Nephron (organoid): Measurements from ENCODE around the gene HMHB1.

Source experiments
- H3K27ac Mint-ChIP-seq, 3 experiments: 2 replicates each; pipeline ENCODE4 v1.8.0; 2020; ENCODE audit warnings: mixed read lengths in 3 of 3, mild to moderate bottlenecking in 2 of 3, moderate library complexity in 1 of 3
- H3K27me3 Mint-ChIP-seq: 2 replicates; pipeline ENCODE4 v1.8.0; 2021; ENCODE audit warnings: low read depth, mild to moderate bottlenecking, moderate library complexity, mixed read lengths
- H3K36me3 Mint-ChIP-seq: 2 replicates; pipeline ENCODE4 v1.8.0; 2020; ENCODE audit warnings: low read depth, mixed read lengths
- H3K4me1 Mint-ChIP-seq: 2 replicates; pipeline ENCODE4 v1.8.0; 2020; ENCODE audit warnings: mixed read lengths
- H3K4me3 Mint-ChIP-seq, 3 experiments: 2 replicates each; pipeline ENCODE4 v1.8.0; 2020; ENCODE audit warnings: mild to moderate bottlenecking in 3 of 3, mixed read lengths in 3 of 3, moderate library complexity in 2 of 3
- H3K9me3 Mint-ChIP-seq: 2 replicates; pipeline ENCODE4 v1.8.0; 2020; ENCODE audit warnings: mixed read lengths
- CTCF ChIP-seq, 3 experiments: fragments of 200-600 bp; sonication (generic); IDR thresholded peaks; one replicate each; pipeline ENCODE4 v1.5.0; 2021; ENCODE audit warnings: antibody characterized with exemption in 3 of 3; ENCODE audit not compliant: unreplicated experiment in 3 of 3

Gene HMHB1

GRCh38 chr5:143837306-143837848 lies 25.4 kb downstream of the HMHB1 start:
- TF ChIP-seq CTCF (IDR thresholded peaks at IDR 0.05; ENCODE audit: unreplicated experiment in 3 of 3) = no peak
- Mint-ChIP-seq H3K4me3 (peak overlapping the region in 1 of 3 experiments; percentile 13), H3K27ac (peak overlapping the region; percentile 88 to 96 (median 95)), H3K4me1 (peaks cover 21% of the 10 kb centered on the region), H3K36me3 (no peaks in the 10 kb centered on the region), H3K9me3 (no peaks in the 10 kb centered on the region), H3K27me3 (no peaks in the 10 kb centered on the region)

GRCh38 chr5:143841446-143841845 lies 29.5 kb downstream of the HMHB1 start:
- H3K27ac Mint-ChIP-seq = no peak overlapping the region
- no peak overlapping the region for H3K4me3 Mint-ChIP-seq
- TF ChIP-seq CTCF (IDR thresholded peaks at IDR 0.05; ENCODE audit: unreplicated experiment in 3 of 3) = no peak
- H3K36me3 Mint-ChIP-seq = no peaks in the 10 kb centered on the region
- no peaks in the 10 kb centered on the region for H3K27me3 Mint-ChIP-seq
- H3K4me1 Mint-ChIP-seq = peaks cover 11% of the 10 kb centered on the region
- H3K9me3 Mint-ChIP-seq = no peaks in the 10 kb centered on the region

DNA sequence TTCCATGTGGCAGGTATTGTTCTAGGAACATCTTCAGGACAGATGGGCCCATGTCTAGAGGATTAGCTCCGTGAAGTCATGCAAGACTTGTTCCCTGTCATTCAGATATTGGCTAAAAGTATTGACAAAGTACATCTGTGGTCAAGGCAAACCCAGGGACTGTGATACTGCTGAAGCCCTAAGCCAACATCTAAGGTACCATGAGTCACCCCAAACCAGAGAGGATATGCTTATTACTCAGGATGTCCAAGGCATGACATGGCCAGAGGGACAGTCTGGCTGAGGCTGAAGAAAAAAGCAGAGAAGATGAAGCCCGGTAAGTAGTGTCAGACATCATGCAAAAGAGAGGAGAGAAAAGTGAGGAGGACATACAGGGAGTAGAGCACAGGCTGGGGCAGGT lies 31.0 kb downstream of the HMHB1 start:
- H3K27me3 Mint-ChIP-seq = no peaks in the 10 kb centered on the region
- H3K36me3 Mint-ChIP-seq = no peaks in the 10 kb centered on the region
- TF ChIP-seq CTCF (IDR thresholded peaks at IDR 0.05; ENCODE audit: unreplicated experiment in 3 of 3) = no peak
- no peak overlapping the region for H3K27ac Mint-ChIP-seq
- no peaks in the 10 kb centered on the region for H3K4me1 Mint-ChIP-seq
- no peaks in the 10 kb centered on the region for H3K9me3 Mint-ChIP-seq
- no peak overlapping the region for H3K4me3 Mint-ChIP-seq

- H3K9me3 Mint-ChIP-seq = no peaks in the 10 kb centered on the region
- no peaks in the 10 kb centered on the region for H3K4me1 Mint-ChIP-seq
- no peaks in the 10 kb centered on the region for H3K36me3 Mint-ChIP-seq
- H3K4me3 Mint-ChIP-seq = no peak overlapping the region
- H3K27ac Mint-ChIP-seq = no peak overlapping the region
- no peaks in the 10 kb centered on the region for H3K27me3 Mint-ChIP-seq
- TF ChIP-seq CTCF (IDR thresholded peaks at IDR 0.05; ENCODE audit: unreplicated experiment in 3 of 3) = no peak
Observed at GRCh38 chr5:143843461-143843860, 31.5 kb downstream of the HMHB1 start.

- Mint-ChIP-seq H3K9me3 (peaks cover 10% of the 10 kb centered on the region), H3K27me3 (no peaks in the 10 kb centered on the region), H3K4me1 (no peaks in the 10 kb centered on the region), H3K4me3 (no peak overlapping the region), H3K27ac (no peak overlapping the region), H3K36me3 (no peaks in the 10 kb centered on the region)
- TF ChIP-seq CTCF (IDR thresholded peaks at IDR 0.05; ENCODE audit: unreplicated experiment in 3 of 3) = no peak
Observed at GRCh38 chr5:143850050-143850683, 38.2 kb downstream of the HMHB1 start.

- no peaks in the 10 kb centered on the region for H3K4me1 Mint-ChIP-seq
- no peaks in the 10 kb centered on the region for H3K27me3 Mint-ChIP-seq
- H3K36me3 Mint-ChIP-seq = no peaks in the 10 kb centered on the region
- H3K9me3 Mint-ChIP-seq = peaks cover 11% of the 10 kb centered on the region
- TF ChIP-seq CTCF (IDR thresholded peaks at IDR 0.05; ENCODE audit: unreplicated experiment in 3 of 3) = no peak
- no peak overlapping the region for H3K27ac Mint-ChIP-seq
- H3K4me3 Mint-ChIP-seq = no peak overlapping the region
Observed at GRCh38 chr5:143851383-143851782, 39.4 kb downstream of the HMHB1 start.
